Colonic mucosa (tissue), 4 donors: Measurements from ENCODE around the gene NAT10. TPM values are rescaled to one million over a fixed set of nuclear protein-coding genes. Genes with fewer than 3 reads are reported as not detected.

Experiments
- DNase-seq: peaks from one replicate; pipeline ENCODE4 v3.0.0-alpha.2; 2020
- H3K27ac ChIP-seq: fragments of 200-600 bp; one replicate; pipeline ENCODE4 v1.8.0; 2021
- H3K27me3 ChIP-seq: fragments of 200-600 bp; one replicate; pipeline ENCODE4 v1.8.0; 2021
- H3K36me3 ChIP-seq: fragments of 200-600 bp; one replicate; pipeline ENCODE4 v1.8.0; 2021
- H3K4me1 ChIP-seq: fragments of 200-600 bp; one replicate; pipeline ENCODE4 v1.8.0; 2021; ENCODE audit warnings: mild to moderate bottlenecking
- H3K4me3 ChIP-seq: fragments of 200-600 bp; one replicate; pipeline ENCODE4 v1.8.0; 2021
- H3K9ac ChIP-seq, 2 donors: one replicate each; pipeline ENCODE4 v1.7.0; 2013; ENCODE audit warnings: control low read depth in 2 of 2, low read depth in 2 of 2, low read length in 2 of 2
- H3K9me3 ChIP-seq: fragments of 200-600 bp; one replicate; pipeline ENCODE4 v1.8.0; 2021
- CTCF ChIP-seq: fragments of 200-600 bp; IDR thresholded peaks from one replicate; pipeline ENCODE4 v1.8.0; 2022; ENCODE audit warnings: antibody characterized with exemption, mild to moderate bottlenecking
- intact Hi-C: fragments of 100-400 bp; cut with DNase I; formaldehyde crosslinking; loops from one replicate; pipeline ENCODE4 v1.14.1; 2022
- total RNA-seq, 2 donors: library from RNA; stranded (reverse); fragmentation: NEBNext Ultra II Directional in 1 of 2; extraction: Animal tissue kit (Norgen Biotek cat#: 25700) in 1 of 2; gene quantifications; one replicate each; pipeline ENCODE4 v1.2.1, GENCODE V29; 2021
- donor health status: healthy.
- donor health status: DM: no; HTN: no; CAD: no.
- donor health status: DM: no; HTN: no; CAD: no.

NAT10 gene
- total RNA-seq, 2 donors from 2014 or later: 24.1 to 48.0 TPM

- no peak overlapping the region for H3K27ac ChIP-seq
- no peaks in the 10 kb centered on the region for H3K4me1 ChIP-seq
- no peak overlapping the region for H3K4me3 ChIP-seq
- H3K9ac ChIP-seq: no peak overlapping the region
- no peak for TF ChIP-seq CTCF
- H3K9me3 ChIP-seq: no peaks in the 10 kb centered on the region
- H3K36me3 ChIP-seq: no peaks in the 10 kb centered on the region
- H3K27me3 ChIP-seq: no peaks in the 10 kb centered on the region
- DNase-seq: no peak
- intact Hi-C loops: loop anchor here (10.0 kb wide), 1 partner anchor 343 kb away; no protein-coding TSS in a partner anchor
Measured at GRCh38 chr11:34111722-34112270, 6.4 kb downstream of the NAT10 start.

GRCh38 chr11:34114014-34114413 lies 8.6 kb downstream of the NAT10 start:
- Histone ChIP-seq H3K4me1 (no peaks in the 10 kb centered on the region), H3K4me3 (no peak overlapping the region), H3K36me3 (peaks cover 5% of the 10 kb centered on the region), H3K9ac (no peak overlapping the region), H3K9me3 (no peaks in the 10 kb centered on the region), H3K27ac (no peak overlapping the region), H3K27me3 (no peaks in the 10 kb centered on the region)
- no peak for TF ChIP-seq CTCF
- no peak for DNase-seq
- intact Hi-C loops: loop anchor here (10.0 kb wide), 1 partner anchor 341 kb away; no protein-coding TSS in a partner anchor

GRCh38 chr11:34114471-34114870 lies 9.0 kb downstream of the NAT10 start:
- DNase-seq: no peak
- peaks cover 6% of the 10 kb centered on the region for H3K36me3 ChIP-seq
- H3K4me1 ChIP-seq: no peaks in the 10 kb centered on the region
- H3K4me3 ChIP-seq: no peak overlapping the region
- H3K9me3 ChIP-seq: no peaks in the 10 kb centered on the region
- intact Hi-C loops: loop anchor here (10.0 kb wide), 1 partner anchor 340 kb away; no protein-coding TSS in a partner anchor
- TF ChIP-seq CTCF: no peak
- H3K9ac ChIP-seq: no peak overlapping the region
- no peaks in the 10 kb centered on the region for H3K27me3 ChIP-seq
- no peak overlapping the region for H3K27ac ChIP-seq

- no peak for TF ChIP-seq CTCF
- Histone ChIP-seq H3K9ac (no peak overlapping the region), H3K27me3 (no peaks in the 10 kb centered on the region), H3K4me3 (no peak overlapping the region), H3K4me1 (no peaks in the 10 kb centered on the region), H3K27ac (no peak overlapping the region), H3K36me3 (peaks cover 13% of the 10 kb centered on the region), H3K9me3 (no peaks in the 10 kb centered on the region)
- intact Hi-C loops: no loop called here
- no peak for DNase-seq
Measured at GRCh38 chr11:34120651-34121050, 15.2 kb downstream of the NAT10 start.

- Histone ChIP-seq H3K9me3 (no peaks in the 10 kb centered on the region), H3K27ac (no peak overlapping the region), H3K27me3 (no peaks in the 10 kb centered on the region), H3K9ac (no peak overlapping the region), H3K4me3 (no peak overlapping the region), H3K36me3 (peaks cover 11% of the 10 kb centered on the region), H3K4me1 (no peaks in the 10 kb centered on the region)
- no peak for TF ChIP-seq CTCF
- intact Hi-C loops: no loop called here
- no peak for DNase-seq
Measured at GRCh38 chr11:34124885-34125668, 19.6 kb downstream of the NAT10 start.
